Keratinocyte (primary cell): ENCODE measurements around the gene DNASE1L2.

ENCODE experiments used
- CTCF ChIP-seq, 3 experiments: IDR thresholded peaks in 1 of 3; conservative IDR thresholded peaks in 1 of 3; optimal IDR thresholded peaks in 1 of 3; 2 replicates in 2 of 3; 3 replicates in 1 of 3; pipeline versions ENCODE3 to v1.5.1; 2011; ENCODE audit warnings: low read length in 3 of 3, mild to moderate bottlenecking in 3 of 3, moderate library complexity in 2 of 3, control low read depth in 1 of 3, inconsistent platforms in 1 of 3; ENCODE audit not compliant: insufficient read depth in 2 of 3; ENCODE audit errors: extremely low read depth in 1 of 3
- EZH2 ChIP-seq: IDR thresholded peaks from one replicate; pipeline ENCODE4 v1.6.1; 2012; ENCODE audit warnings: inconsistent platforms, mild to moderate bottlenecking, low read length, moderate library complexity

- TF ChIP-seq CTCF (optimal IDR thresholded peaks at IDR 0.05 in 1 of 3, IDR thresholded peaks at IDR 0.05 in 1 of 3, conservative IDR thresholded peaks at IDR 0.05 in 1 of 3; ENCODE audit: extremely low read depth in 1 of 3, insufficient read depth in 2 of 3, low read length in 3 of 3), result no peak
- TF ChIP-seq EZH2, result no peak
These were observed 26.8 kb upstream of the DNASE1L2 start for GRCh38 chr16:2209258-2210008.
